ENCODE results near the gene RNF146. TPM values are rescaled to one million over a fixed set of nuclear protein-coding genes. Genes with fewer than 3 reads are reported as not detected.

Gene RNF146
- polyA plus RNA-seq, 4 donors: 15.1 to 42.1 (median 23.5) TPM

Other genes with a start within 250 kb of the RNF146 start
- 1 to 10 TPM in 2 of 4 donors, under 1 TPM in 1, not detected in 1; 0.54 to 6.7 (median 1.6) TPM for gene RSPO3, start 148.2 kb upstream of the RNF146 start, polyA plus RNA-seq
- 10 to 100 TPM; 50.0 to 62.2 (median 60.0) TPM for gene ECHDC1, start 76.7 kb downstream of the RNF146 start, polyA plus RNA-seq
- 1 to 10 TPM in 3 of 4 donors, not detected in 1; 1.1 to 2.6 (median 2.0) TPM for gene KIAA0408, start 192.5 kb downstream of the RNF146 start, polyA plus RNA-seq